Measurements from ENCODE around the gene NCLN. TPM values are rescaled to one million over a fixed set of nuclear protein-coding genes. Genes with fewer than 3 reads are reported as not detected.
"Not testable (repeated sequence)": the region's sequence is repeated elsewhere in the genome, so short reads cannot be mapped to it uniquely, and the experiment has no call there.

NCLN gene
- polyA plus RNA-seq, 12 donors, result 17.7 to 44.3 (median 24.3) TPM; not detected in 1

GRCh38 chr19:3220576-3220975 lies 34.8 kb downstream of the NCLN start:
- DNase-seq, result no peak

- not testable (repeated sequence) for DNase-seq
Observed at GRCh38 chr19:3221576-3221975, 35.8 kb downstream of the NCLN start.

DNA sequence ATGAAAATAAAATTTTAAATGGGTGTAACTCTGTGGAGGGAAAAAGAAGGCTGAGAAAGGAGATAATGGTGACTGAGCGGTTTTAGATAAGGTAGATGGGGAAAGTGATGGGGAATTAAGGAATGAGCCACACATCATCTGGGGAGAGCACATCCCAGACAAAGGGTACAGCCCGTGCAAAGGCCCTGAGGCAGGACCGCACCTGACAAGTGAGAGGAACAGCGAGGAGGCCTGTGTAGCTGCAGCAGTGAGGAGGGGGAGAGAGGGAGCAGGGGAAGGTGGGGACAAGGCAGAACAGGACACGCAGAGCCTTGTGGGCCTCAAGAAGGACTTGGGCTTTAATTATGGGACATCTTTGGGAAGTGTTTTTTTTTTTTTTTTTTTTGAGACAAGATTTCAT lies 37.0 kb downstream of the NCLN start:
- DNase-seq, result no peak

DNA sequence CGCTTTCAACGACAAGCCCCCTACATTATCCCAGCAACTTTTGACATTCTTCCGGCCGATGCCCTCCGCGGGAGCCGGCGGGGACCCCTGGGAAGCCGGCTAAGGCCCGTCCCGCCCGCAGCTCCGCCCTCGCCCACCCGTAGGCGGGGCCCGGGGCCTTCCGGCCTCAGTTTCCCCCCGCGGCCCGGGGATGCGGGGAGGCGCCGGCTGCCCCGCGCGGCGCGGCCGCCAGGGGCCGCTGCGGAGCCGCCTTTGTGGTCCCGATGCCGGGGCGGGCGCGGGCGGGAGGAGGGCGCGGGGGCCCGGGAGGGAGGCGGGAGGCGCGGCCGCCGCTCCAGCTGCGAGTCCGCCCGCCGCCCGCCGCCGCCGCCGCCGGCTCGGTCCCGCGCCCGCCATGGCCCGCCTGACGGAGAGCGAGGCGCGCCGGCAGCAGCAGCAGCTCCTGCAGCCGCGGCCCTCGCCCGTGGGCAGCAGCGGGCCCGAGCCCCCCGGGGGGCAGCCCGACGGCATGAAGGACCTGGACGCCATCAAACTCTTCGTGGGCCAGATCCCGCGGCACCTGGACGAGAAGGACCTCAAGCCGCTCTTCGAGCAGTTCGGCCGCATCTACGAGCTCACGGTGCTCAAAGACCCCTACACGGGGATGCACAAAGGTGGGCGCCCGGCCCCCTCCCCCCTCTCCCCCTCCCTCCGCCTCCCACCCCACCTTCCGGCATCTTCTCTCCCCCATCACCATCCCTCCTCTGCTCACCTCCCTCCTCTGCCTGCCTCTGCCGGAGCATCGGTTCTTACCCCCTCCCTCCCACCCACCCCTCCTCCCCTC lies 38.8 kb downstream of the NCLN start, which contains the start of gene CELF5:
TSS of gene CELF5 (plus strand) at position 316 of the 823 bp plus-strand sequence. CDS start at position 395, 79 bp downstream.
- peak; percentile 26 for DNase-seq

GRCh38 chr19:3225169-3225485 lies 39.4 kb downstream of the NCLN start:
- DNase-seq, result no peak

DNA sequence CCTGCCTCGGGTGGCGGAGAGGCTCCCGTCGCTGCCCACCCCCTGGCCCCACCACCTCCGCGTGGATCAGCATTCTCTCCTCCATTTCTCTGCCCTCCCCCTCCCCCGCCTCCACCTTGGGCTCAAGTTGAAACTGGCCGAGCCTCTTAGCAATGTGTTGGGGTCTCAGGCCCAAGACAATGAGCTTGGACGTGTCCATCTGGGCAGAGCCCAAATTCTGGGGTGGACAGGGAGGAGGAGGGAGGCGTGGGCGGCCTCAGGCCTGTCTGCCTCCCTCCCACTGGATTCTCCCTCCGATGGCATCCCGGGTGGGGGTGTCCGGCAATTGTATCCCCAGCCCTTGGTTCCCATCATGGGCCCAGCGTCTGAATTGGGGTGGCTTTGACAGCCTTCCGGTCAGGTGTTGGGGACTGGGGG lies 40.0 kb downstream of the NCLN start:
- no peak for DNase-seq

- no peak for DNase-seq
Observed at GRCh38 chr19:3227054-3227626, 41.4 kb downstream of the NCLN start.

DNA sequence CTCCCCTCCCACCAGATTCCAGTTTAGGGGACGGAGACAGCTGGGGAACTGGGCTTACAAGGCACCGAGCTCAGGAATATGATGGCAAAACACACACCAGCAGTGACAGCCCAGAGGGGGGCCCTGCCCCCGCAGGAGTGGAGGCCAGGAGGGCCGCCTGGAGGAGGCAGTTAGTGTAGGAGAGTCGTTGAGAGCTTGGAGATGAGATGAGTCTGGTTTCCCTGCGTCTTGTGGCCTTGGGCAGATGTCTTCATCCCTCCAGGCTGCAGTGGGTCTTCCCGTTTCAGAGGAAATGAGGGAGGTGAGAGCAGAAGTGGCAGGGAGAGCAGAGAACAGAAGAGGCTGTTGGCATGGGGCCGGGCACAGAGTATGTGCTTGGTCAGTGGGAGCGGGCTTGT lies 43.6 kb downstream of the NCLN start:
- DNase-seq, result no peak

- no peak for DNase-seq
Observed at GRCh38 chr19:3229888-3230496, 44.3 kb downstream of the NCLN start.

GRCh38 chr19:3231288-3231687 lies 45.6 kb downstream of the NCLN start:
- DNase-seq, result no peak

GRCh38 chr19:3233116-3233515 lies 47.4 kb downstream of the NCLN start:
- no peak for DNase-seq

DNA sequence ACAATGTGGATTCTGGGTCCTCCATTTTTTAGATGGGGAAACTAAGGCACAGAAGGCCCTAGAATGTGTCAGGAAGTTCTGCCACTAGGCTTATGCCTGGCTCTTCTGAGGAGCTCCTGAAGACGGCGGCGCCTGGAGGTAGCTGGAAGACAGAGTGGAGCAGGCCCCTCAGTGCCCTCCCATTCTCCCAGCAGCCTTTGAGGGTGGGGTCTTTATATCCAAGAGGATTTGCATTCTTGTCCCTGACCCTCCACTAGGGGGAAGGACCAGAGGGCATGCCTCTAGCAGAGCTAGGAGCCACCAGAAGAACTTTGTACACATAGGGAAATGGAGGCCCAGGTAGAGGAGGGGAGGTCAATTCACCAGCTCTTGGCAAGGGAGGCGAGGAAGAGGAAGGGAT lies 48.1 kb downstream of the NCLN start:
- no peak for DNase-seq

DNA sequence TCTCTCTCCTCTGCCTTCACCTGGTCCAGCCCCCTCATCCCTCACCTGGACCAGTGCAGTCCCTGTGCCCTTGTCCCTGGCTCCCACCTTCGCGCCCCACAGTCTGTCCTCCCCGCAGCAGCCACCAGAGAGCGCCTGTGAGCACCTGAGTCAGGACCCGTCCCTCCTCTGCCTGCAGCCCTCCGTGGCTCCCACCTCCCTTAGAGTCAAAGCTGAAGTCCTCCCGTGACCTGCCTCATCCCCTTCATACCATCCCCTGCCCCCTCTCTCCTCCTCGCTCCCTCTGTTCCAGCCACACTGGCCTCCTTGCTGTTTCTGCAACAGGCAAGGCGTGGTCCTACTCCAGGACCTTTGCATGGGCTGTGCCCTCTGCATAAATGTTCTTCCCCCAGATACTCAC lies 49.1 kb downstream of the NCLN start:
- no peak for DNase-seq

DNA sequence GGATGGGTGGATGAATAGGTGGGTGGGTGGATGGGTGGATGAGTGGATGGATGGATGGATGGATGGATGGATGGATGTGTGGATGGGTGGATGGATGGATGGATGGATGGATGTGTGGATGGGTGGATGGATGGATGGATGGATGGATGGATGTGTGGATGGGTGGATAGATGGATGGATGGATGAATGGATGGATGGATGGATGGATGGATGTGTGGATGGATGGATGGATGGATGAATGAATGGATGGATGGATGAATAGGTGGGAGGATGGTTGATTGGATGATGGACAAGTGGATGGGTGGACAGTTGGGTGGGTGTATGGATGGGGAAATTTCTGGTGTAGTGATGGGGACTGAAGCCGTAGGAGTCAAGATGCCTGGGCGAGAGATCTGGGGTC lies 49.9 kb downstream of the NCLN start:
- not testable (repeated sequence) for DNase-seq

DNA sequence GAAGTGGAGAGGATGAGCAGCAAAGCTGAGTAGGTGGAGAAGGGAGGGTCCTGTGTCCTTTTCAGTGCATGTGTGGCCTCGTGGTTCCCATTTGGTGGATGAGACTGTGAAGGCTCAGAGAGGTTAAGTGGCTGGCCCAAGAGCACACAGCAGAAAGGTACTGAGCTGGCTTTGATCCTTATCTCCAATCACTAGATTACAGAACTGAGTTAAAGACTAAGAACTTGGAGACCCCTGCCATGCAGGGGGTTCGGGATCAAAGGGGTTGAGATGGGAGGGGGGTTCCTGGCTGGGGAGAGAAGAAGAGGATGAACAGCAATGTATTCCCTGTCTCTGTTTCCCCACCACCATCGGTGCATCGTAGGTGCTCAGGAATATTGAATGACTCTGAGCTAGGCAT lies 50.5 kb downstream of the NCLN start:
- no peak for DNase-seq

DNA sequence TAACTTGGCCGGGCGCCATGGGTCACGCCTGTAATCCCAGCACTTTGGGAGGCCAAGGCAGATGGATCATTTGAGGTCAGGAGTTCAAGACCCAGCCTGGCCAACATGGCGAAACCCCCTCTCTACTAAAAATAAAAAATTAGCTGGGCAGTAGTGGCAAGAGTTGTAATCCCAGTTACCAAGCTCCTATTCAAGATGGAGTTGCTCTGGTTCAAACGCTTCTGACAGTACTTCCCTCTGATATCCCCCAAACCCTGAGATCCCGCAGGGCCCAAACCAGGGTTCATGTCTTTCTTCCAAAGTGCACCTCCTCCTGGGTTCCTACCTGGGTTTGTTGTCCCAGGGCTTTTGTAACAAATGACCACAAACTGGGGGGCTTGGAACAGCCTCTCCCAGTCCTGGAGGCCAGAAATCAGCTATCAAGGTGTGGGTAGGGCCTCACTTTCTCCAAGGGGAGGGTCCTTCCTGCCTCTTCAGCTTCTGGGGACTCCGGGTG lies 52.4 kb downstream of the NCLN start:
- DNase-seq, result no peak

- DNase-seq, result no peak
Observed at GRCh38 chr19:3239367-3239766, 53.6 kb downstream of the NCLN start.

GRCh38 chr19:3243819-3244700 lies 58.3 kb downstream of the NCLN start:
- peak; percentile 55 for DNase-seq

DNA sequence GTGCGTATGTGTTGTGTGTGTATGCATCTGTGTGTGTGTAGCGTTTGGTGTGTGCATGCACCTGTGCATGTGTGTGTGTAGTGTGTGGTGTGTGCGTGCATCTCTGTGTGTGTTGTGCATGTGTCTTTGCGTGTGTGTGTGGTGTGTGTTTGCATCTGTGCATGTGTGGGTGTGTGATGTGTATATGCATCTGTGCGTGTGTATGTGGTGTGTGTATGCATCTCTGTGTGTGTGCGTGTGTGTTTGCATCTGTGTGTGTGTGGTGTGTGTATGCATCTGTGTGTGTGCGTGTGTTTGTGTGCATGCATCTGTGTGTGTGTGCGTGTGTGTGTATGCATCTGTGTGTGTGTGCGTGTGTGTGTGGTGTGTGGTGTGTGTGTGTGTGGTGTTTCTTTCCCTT lies 59.3 kb downstream of the NCLN start:
- no peak for DNase-seq

- no peak for DNase-seq
Observed at GRCh38 chr19:3248728-3249326, 63.1 kb downstream of the NCLN start.

DNA sequence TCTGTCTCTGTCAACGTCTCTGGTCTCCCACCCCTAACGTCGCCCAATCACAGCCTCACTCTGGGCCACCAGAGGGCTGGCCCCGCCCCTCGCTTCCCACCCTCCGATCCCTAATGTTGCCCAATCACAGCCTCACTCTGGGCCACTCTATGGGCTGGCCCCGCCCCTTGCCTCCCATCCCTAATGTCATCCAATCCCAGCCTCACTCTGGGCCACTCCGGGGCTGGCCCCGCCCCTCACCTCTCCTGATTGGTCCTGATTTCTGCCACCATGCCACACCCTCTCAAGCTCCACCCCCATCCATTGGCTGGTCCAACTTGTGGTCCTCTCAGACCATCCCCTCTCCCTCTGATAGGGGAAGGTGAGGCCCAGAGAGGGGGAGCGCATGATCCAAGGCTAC lies 63.7 kb downstream of the NCLN start:
- DNase-seq, result no peak

GRCh38 chr19:3250675-3251074 lies 64.9 kb downstream of the NCLN start:
- DNase-seq, result no peak

All from muscle of arm (tissue), 12 donors.